Measurements from ENCODE around the gene KDM4C. TPM values are rescaled to one million over a fixed set of nuclear protein-coding genes. Genes with fewer than 3 reads are reported as not detected.

KDM4C gene
- total and polyA plus RNA-seq, 2 experiments from 2014 or later, result 14.3 to 20.6 TPM

- H3K79me2 ChIP-seq (ENCODE audit: insufficient read depth), result peaks cover 4% of the 10 kb centered on the region; the same call in 1 of the 2 replicates
- H3K4me1 ChIP-seq (ENCODE audit: insufficient read depth), result no peaks in the 10 kb centered on the region
- no peak for DNase-seq
- H3F3A ChIP-seq (ENCODE audit: insufficient read depth), result no peaks in the 10 kb centered on the region
- no peak overlapping the region for H3K4me3 ChIP-seq
- WGBS, 2 experiments (ENCODE audit: low coverage in 1 of 2, low lambda C conversion rate in 2 of 2, missing lambda C conversion rate in 2 of 2), result 77 to 78% methylated on average over 5 of the region's 5 CpGs
- no peaks in the 10 kb centered on the region for H3K36me3 ChIP-seq (ENCODE audit: low read depth)
- no peak overlapping the region for H3K27ac ChIP-seq
- TF ChIP-seq EZH2phosphoT487 (IDR thresholded peaks at IDR 0.05; ENCODE audit: insufficient read depth, low read depth) (no peak), EZH2 (IDR thresholded peaks at IDR 0.05; ENCODE audit: insufficient read depth, poor library complexity, severe bottlenecking) (no peak)
- H3K27me3 ChIP-seq (replicated peaks; ENCODE audit: insufficient read depth), result no peaks in the 10 kb centered on the region
- H3K9me2 ChIP-seq (ENCODE audit: insufficient read depth), result no peaks in the 10 kb centered on the region
- H2AFZ ChIP-seq, result no peak overlapping the region
- no peak overlapping the region for H3K9ac ChIP-seq
- H4K20me1 ChIP-seq (ENCODE audit: insufficient read depth), result no peaks in the 10 kb centered on the region
- peaks cover under 1% of the 10 kb centered on the region for H3K9me3 ChIP-seq (ENCODE audit: low read depth)
- H3K4me2 ChIP-seq (ENCODE audit: unreplicated experiment), result no peak overlapping the region
- in situ Hi-C loops (cut with MboI), result no loop called here
Observed at GRCh38 chr9:6869081-6869948, 111.5 kb downstream of the KDM4C start.

DNA sequence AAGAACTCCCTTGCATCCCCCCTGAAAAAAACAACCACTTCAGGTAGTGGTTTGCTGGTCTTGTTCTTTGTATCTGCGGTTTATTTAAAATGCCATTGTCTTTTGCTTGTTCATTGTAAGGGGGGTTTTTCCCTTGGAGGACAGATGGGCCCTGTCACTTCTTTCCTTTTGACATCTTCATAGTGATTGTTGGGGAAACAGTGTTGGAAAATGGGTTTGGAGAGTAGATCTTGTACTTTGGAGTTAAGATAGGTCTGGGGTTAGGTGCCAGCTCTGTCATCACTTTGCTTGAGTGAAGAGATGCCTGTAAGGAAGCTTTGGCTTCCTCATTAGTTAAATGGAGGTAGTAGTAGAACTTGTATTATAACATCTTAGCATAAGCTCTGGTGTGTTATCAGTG, 112.4 kb downstream of the KDM4C start:
- Histone ChIP-seq H3K36me3 (ENCODE audit: low read depth) (no peaks in the 10 kb centered on the region), H3K4me3 (no peak overlapping the region), H3K9me2 (ENCODE audit: insufficient read depth) (no peaks in the 10 kb centered on the region), H3K9me3 (ENCODE audit: low read depth) (no peaks in the 10 kb centered on the region), H4K20me1 (ENCODE audit: insufficient read depth) (no peaks in the 10 kb centered on the region), H3K27ac (no peak overlapping the region), H2AFZ (no peak overlapping the region), H3K4me1 (ENCODE audit: insufficient read depth) (no peaks in the 10 kb centered on the region), H3K79me2 (ENCODE audit: insufficient read depth) (peaks cover 11% of the 10 kb centered on the region; the same call in 1 of the 2 replicates), H3K4me2 (ENCODE audit: unreplicated experiment) (no peak overlapping the region), H3K9ac (no peak overlapping the region), H3K27me3 (replicated peaks; ENCODE audit: insufficient read depth) (no peaks in the 10 kb centered on the region), H3F3A (ENCODE audit: insufficient read depth) (no peaks in the 10 kb centered on the region)
- TF ChIP-seq EZH2phosphoT487 (IDR thresholded peaks at IDR 0.05; ENCODE audit: insufficient read depth, low read depth) (no peak), EZH2 (IDR thresholded peaks at IDR 0.05; ENCODE audit: insufficient read depth, poor library complexity, severe bottlenecking) (no peak)
- DNase-seq, result no peak
- WGBS, 2 experiments (ENCODE audit: low coverage in 1 of 2, low lambda C conversion rate in 2 of 2, missing lambda C conversion rate in 2 of 2), result 100% methylated on average over 1 of the region's 1 CpG
- in situ Hi-C loops (cut with MboI), result no loop called here

DNA sequence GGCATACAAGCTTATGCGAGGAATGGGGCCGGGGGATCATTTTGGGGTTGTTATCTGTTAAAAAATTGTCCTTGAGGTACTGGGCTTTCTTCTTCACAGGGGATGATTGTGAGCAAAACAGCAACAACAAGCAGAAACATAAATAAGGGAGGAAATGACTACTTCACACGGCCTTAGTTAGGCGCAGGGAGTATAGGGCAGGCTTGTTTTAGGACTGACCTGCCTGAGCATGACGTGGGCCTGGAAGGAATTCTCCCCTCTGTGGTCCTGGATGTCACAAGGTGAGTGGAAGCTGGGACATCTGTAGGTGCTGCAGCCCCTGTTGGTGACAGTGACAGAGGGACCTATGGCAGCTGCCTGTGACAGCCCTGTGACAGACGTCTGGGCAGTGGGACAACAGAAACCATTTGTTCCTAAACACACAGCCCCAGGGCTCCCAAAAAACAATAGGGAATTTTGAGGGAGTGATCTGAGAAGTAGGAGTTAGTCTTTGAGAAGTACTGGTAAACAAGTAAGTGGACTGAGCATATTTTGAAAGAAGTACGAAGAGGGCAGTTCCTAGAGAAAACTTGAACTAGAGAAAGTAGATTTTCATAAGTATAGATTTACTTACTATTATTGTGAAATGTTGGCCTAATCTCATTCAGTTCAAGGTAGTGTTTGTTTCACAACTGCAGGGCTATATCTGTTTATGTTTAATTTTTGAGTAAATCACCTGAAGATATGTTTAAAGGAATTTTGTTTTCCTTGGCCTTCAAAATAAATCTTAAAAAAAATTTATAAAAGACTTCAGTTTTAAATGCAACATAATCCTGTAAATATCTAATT, 113.1 kb downstream of the KDM4C start:
- Histone ChIP-seq H3K4me1 (ENCODE audit: insufficient read depth) (no peaks in the 10 kb centered on the region), H3K9ac (no peak overlapping the region), H3K4me3 (no peak overlapping the region), H3K9me3 (ENCODE audit: low read depth) (no peaks in the 10 kb centered on the region), H3K27ac (no peak overlapping the region), H2AFZ (no peak overlapping the region), H3K36me3 (ENCODE audit: low read depth) (no peaks in the 10 kb centered on the region), H3F3A (ENCODE audit: insufficient read depth) (no peaks in the 10 kb centered on the region), H3K27me3 (replicated peaks; ENCODE audit: insufficient read depth) (no peaks in the 10 kb centered on the region), H4K20me1 (ENCODE audit: insufficient read depth) (no peaks in the 10 kb centered on the region), H3K4me2 (ENCODE audit: unreplicated experiment) (no peak overlapping the region), H3K79me2 (ENCODE audit: insufficient read depth) (peaks cover 18% of the 10 kb centered on the region), H3K9me2 (ENCODE audit: insufficient read depth) (no peaks in the 10 kb centered on the region)
- DNase-seq, result no peak
- no peak for TF ChIP-seq EZH2phosphoT487 (IDR thresholded peaks at IDR 0.05; ENCODE audit: insufficient read depth, low read depth)
- no peak for TF ChIP-seq EZH2 (IDR thresholded peaks at IDR 0.05; ENCODE audit: insufficient read depth, poor library complexity, severe bottlenecking)
- in situ Hi-C loops (cut with MboI), result no loop called here
- 92 to 95% methylated on average over 7 of the region's 7 CpGs for WGBS, 2 experiments (ENCODE audit: low coverage in 1 of 2, low lambda C conversion rate in 2 of 2, missing lambda C conversion rate in 2 of 2)

DNA sequence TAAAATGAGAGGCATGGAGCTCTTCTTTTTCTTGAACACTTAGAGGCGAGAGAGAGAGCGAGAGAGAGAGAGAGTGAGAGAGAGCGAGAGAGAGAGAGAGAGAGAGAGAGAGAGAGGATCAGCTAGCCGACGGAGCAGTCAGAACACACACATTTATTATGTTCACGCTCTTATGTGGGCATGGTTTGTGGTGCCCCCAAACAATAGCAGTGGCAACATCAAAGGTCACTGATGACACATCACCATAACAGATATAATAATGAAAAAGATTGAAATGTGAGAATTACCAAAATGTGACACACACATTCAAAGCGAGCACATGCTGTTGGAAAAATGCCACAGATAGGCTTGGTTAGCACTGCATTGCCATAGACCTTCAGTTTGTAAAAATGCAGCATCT, 116.1 kb downstream of the KDM4C start:
- H3K9me3 ChIP-seq (ENCODE audit: low read depth), result no peaks in the 10 kb centered on the region
- WGBS, 2 experiments (ENCODE audit: low coverage in 1 of 2, low lambda C conversion rate in 2 of 2, missing lambda C conversion rate in 2 of 2), result 77 to 78% methylated on average over 5 to 7 of the region's 7 CpGs
- H3F3A ChIP-seq (ENCODE audit: insufficient read depth), result peaks cover 9% of the 10 kb centered on the region; the same call in 1 of the 2 replicates
- peaks cover 15% of the 10 kb centered on the region for H3K4me1 ChIP-seq (ENCODE audit: insufficient read depth)
- in situ Hi-C loops (cut with MboI), result no loop called here
- H3K79me2 ChIP-seq (ENCODE audit: insufficient read depth), result peaks cover 33% of the 10 kb centered on the region
- H3K27ac ChIP-seq, result no peak overlapping the region
- no peaks in the 10 kb centered on the region for H4K20me1 ChIP-seq (ENCODE audit: insufficient read depth)
- H3K27me3 ChIP-seq (replicated peaks; ENCODE audit: insufficient read depth), result no peaks in the 10 kb centered on the region
- H3K36me3 ChIP-seq (ENCODE audit: low read depth), result no peaks in the 10 kb centered on the region
- no peak for TF ChIP-seq EZH2 (IDR thresholded peaks at IDR 0.05; ENCODE audit: insufficient read depth, poor library complexity, severe bottlenecking)
- no peak overlapping the region for H3K4me2 ChIP-seq (ENCODE audit: unreplicated experiment)
- peak; percentile 38 for DNase-seq
- no peak overlapping the region for H3K9ac ChIP-seq
- H3K9me2 ChIP-seq (ENCODE audit: insufficient read depth), result no peaks in the 10 kb centered on the region
- H3K4me3 ChIP-seq, result no peak overlapping the region
- no peak overlapping the region for H2AFZ ChIP-seq
